MV-4-11 (cell line): Measurements from ENCODE around the gene CFAP299.

Experiments used
- DNase-seq: peaks from one replicate; lab custom pipeline; 2025; lab: John Stamatoyannopoulos, UW

Gene CFAP299

DNA sequence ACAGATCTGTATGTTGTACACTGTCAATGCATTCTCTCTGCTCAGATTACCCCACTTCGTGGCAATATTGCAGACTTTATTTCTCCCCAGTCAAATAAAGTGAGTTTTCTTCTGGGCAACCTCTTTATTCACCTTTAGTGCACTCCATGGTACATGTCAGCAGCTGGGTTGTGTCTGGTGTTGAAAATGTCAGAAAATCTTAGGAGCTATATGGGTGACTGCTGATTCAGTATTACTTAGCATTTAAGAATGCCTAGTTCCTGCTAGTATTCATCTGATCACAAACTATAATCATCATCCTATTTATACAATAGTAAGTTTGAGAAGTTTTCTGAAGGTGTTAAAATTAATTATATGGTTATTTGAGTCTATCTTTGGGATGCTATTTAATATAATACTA lies 112.5 kb downstream of the CFAP299 start:
- no peak for DNase-seq

DNA sequence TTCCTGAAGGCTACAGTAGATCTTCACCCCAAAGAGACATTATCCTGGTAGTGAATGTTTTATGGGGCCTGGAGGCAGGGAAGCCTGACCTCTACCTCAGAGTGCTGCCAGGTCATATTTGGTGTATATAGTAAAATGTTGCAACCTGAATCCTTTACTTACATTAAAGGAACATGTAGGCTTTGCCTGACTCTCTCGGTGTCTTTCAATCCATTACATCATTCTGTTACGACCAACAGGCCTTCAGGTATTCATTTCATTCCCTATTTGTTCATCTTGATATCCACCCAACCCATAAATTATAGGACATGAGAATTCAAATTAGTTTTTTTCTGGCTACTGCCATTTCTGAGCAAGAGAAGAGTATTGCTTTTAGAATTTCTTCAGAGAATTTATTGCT lies 116.5 kb downstream of the CFAP299 start:
- DNase-seq: no peak

DNA sequence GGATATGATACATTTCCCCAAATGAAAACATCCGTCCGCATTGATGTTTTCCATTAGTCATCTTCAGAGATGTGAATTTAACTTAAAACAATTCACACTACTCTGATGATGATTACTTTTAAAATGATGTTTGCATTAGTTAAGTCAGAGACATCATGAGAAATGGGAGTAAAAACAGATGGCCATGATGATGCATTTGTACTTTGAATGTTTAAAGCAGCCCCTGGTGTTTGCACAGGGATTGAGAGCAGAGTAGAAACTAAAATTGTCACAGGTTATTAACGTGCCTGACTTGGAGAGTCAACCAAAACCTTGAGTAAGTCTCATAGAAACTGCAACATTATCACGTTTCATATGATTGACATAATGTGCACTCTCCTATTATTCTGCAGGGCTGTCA lies 117.2 kb downstream of the CFAP299 start:
- no peak for DNase-seq

DNA sequence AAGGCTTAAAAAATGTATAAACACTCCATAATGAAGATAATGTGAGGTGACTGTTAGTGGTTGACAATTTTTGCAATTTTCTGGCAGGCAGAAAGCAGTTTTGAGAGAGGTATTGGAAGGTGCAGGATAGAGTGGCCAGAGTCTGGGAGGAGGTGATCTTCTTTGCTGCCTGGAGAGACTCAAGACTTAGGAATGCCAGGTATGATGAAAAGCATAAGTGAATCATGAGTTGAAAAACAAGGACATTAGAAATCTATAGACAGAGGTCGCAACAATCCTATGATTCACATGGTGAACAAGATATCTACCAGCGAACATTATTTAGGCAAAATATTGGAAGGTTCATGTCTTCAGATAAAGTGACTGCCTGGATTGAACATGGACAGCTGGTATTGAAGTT lies 118.5 kb downstream of the CFAP299 start:
- no peak for DNase-seq

DNA sequence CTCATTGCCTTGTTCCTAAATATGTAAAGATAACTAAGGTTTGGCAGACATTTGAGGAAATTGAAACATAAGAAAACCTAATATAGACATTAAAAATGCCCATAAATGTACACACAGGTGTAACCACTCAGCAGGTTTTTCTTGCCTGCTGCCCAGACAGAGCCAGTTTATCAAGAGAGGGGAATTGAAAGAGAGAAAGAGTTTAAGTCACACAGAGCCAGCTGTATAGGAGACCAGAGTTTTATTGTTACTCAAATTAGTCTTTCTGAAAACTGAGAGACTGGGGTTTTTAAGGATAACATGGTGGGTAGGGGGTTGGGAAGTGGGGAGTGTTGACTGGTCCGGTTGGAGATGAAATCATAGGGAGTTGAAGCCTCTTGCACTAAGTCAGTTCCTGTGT lies 119.0 kb downstream of the CFAP299 start:
- no peak for DNase-seq

DNA sequence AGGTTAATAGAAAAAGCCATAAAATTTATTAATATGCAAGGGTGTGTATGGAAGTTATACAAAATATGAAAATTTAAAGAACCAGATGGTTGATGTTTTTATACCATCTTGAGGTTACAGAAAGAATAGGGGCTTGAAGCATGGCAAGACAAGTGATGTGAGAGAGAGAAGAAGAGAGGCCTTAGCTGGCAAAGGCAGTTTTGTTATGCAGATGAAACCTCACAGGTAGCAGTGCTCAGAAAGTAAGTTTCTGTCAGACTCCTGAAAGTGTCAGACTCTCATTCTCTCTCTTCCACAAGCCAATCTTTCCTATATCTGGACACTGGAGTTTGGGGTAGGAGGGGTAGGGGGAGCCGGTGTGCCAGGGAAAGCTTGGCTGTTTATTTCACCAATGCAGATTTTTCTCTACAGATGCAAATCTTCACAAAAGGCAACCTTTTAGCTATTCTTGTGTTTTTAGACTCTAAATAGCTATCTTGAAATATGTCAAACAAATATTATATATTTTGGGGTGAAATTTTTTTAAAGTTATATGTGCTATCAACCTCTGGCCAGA lies 124.5 kb downstream of the CFAP299 start:
- DNase-seq: no peak

DNA sequence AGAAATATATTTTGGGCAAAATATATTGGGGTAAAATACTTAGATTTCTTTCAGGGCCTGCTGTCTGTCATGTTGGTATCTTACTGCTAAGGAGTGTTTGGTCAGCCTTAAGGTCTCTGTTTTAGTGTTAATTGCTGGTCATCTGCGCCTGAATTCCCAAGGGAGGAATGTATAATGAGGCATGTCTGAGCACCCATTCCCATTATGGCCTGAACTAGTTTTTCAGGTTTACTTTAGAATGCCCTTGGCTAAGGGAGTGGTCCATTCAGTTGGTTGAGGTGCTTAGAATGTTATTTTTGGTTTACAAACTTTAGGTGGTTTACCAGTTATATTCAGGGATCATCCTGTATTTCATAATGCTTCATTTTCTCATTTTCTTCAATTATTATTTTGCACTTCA lies 125.9 kb downstream of the CFAP299 start:
- DNase-seq: no peak

DNA sequence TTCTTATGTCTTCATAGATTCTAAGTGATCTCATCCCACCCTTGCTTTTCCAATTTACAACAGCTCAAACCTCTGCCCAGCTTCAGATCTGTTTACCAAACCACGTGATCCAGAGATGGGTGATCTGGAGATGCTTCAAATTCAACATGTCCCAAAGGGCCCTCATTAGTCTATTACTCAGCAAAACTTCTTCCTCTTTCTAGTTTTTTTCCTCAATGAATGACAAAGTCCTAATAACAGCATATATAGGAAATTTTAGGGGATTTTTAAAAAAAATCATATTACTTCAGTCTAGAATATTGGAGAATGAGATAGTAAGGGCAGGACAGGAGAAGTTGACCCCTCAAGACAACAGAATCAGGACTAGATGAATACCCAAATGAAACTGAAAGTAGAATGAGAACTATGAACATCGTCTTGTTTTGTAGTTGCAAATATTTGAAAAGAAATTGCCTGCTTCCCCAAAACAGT lies 127.1 kb downstream of the CFAP299 start:
- no peak for DNase-seq

DNA sequence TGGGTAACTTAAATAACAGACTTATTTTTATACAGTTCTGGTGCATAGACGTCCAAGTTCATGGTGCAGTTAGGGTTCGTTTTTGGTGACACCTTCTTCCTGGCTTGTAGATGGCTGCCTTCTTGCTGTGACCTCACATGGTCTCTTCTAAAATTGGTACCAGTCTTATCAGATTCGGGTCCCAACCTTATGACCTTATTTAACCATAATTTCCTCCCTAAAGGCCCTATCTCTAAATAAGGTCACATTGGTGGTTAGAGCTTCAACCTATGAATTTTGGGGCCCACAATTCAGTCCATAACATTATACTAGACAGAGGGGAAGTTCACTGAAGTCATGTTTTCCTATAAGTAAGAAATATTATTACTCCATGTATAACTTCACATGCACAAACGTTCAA lies 128.0 kb downstream of the CFAP299 start:
- no peak for DNase-seq

DNA sequence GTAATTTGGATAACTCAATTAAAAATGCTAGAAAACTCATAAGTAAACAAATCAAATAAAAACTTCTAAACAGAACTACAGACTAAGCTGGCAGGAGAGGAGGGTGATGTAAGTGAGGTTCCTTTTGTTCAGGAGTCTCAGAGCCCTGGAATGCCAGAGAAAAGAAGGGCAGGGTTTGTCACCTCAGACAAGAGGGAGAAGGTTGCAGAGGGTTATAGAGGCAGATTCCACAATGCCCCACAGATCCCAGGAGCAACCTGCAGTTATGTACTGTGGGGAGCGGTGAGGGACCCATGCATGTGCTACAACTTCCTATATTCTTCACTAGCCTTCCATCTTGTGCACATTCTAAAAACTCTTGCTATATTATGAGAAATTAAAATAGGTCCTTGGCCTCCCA lies 129.7 kb downstream of the CFAP299 start:
- DNase-seq: no peak

DNA sequence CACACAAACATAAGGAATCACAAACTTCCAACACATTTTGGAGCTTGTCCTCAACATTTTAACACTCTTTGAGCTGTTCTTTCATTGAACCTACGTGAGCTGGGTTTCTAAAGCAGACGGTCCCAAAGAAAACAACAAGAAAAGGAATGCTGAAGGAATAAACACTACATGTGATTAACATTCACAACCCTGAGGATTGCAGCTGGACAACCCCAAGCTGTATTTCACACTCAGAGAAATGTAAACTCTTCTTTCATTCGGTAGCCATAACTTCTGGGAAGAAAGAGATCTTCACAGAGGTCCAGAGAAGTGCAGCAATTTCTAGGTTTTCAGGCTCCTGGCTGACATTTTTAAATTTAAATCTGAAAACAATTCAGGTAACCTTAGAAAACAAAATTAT lies 130.2 kb downstream of the CFAP299 start:
- DNase-seq: no peak

DNA sequence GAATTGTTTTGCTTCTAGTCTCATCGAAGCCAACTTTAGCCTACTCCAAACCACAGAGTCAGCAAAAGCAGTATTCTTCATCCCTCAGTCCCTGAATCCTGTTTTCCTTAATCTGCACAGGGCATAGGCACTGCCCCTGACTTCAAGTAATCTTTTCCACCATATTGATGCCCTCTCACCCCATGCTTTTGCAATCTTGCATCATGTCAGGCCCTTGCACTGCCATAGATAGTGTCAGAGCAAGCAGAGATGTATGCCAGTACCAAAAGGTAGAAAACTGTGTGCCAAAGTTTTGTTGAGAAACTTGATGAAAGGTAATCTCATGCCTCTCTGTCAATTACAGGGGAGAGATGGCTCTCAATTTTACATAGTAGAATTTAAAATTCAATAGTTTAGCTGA lies 131.1 kb downstream of the CFAP299 start:
- DNase-seq: no peak

DNA sequence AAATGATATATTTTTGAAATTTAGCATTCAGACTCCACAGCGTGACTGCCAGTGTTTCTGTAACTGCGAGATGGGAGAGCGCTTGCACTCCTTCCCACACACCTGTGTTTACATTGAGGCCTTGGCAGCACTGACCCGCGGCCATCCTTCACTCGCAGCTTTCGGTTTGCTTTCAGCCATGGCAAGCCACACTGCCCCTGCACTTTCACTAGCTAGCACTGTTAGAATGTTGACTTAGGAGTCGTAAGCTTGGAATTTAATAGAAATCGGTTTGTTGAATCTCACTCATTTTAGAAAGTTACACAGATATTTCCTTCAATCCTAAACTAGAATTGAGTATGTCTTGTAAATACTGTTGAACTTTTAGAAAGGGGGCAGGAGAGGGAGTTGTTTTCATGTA lies 136.2 kb downstream of the CFAP299 start:
- no peak for DNase-seq

DNA sequence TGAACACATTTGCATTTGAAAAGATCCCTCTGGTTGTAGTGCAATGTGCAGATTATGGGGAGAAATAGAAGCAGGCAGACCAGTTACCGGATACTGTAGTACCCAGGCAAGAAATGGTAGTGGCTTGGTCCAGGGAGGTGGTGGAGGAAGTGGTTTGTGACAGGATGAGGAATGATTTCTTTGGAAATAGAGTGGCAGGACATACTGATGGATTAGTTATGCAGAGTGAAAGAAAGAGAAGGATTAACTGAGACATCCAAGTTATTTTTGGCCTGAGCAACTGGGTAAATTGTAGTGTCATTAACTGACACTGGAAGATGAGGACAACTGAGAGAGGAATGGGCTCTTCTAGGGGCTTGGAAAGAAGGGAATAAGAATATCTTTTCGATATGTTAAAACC lies 139.7 kb downstream of the CFAP299 start:
- no peak for DNase-seq

DNA sequence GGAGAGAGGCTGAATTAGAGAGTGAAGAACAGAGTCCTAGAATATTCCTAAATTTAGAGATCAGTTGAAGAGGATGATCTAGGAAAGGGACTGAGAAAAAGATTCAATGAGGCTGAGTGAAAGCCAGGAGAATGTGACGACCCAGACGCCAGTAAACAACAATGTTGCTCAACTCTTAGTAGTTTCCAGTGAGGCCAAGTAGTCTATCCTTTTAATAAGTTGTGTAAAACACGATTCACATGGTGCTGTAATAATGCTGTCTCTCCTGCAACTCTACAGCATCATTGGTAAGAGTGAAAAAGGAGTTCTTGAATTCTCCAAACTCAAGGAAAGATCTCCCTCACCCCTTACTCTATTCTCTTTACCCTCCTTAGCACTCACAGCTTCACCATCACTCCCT lies 140.3 kb downstream of the CFAP299 start:
- no peak for DNase-seq

DNA sequence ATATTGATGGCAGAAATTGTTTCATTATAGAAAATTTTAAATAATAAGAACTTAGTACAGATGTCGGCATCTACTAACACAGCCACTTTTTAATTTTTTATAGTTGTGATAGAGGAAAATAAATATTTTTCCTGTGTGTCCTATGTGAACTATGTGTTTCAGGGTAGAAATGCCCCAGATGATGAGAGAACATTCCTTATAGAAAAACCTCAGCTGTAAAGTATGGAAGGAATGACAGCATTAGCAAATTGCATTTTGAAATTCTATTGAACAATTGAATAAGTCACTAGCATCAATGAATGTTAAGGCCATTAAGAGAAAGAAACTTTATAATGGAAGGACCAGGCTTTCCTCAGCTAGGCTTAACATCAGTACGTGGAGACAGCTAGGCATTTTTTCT lies 149.2 kb downstream of the CFAP299 start:
- DNase-seq: no peak

DNA sequence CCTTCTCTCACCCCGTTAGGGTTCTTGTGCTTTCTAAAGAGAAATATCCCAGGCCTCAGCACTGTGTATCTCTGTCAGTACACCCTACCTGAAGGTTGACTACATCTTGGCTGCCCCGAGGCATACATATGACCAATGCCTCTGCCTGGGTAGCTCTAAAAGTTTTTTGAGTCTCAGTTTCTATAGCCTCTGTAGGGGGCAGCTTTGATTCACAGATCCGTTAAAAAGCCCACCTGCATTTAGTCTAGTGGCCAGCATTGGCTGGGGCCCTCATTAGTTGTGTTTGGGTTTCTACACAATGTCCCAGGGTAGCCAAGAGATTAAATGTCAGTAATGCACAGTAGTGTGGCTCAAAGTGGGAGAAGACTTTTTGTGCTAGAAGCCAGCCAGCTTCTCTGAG lies 151.1 kb downstream of the CFAP299 start:
- DNase-seq: no peak

DNA sequence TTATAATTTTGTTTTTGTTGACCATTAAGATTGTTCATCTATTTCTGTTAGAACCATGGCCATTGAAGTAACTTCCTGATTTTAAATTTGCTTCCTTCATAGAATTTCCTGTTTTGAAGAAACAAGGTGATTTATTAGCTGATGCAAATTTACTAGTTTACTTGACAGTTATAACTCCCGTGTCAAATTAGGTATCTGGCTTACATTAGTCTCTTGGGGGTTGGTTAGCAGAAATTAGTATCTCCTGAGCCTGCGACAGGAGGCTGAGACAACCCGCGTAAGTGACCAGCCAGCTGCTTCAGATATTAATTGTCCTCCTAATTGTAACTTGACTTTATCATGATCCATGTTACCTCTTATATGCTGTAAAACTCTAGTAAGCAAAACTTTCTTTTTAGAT lies 154.3 kb downstream of the CFAP299 start:
- DNase-seq: no peak

DNA sequence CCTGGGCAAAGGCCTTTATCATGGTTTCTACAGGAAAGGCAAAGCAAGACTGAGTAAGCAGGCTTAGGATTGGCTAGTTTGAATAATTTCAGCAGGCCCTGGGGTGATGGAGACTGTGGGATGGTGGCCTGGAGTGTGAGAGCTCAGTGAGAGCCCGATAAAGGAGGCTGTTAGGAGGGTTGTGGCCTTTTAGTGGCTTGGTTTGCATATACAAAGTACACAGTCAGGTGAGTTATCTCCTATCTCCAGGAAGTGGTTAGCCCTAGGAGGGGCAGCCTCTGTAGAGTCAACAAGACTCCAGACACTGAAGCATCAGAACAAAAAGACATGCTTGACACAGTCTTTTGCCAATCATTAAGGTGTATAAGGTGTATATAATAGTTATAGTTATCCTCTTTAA lies 157.2 kb downstream of the CFAP299 start:
- DNase-seq: no peak

DNA sequence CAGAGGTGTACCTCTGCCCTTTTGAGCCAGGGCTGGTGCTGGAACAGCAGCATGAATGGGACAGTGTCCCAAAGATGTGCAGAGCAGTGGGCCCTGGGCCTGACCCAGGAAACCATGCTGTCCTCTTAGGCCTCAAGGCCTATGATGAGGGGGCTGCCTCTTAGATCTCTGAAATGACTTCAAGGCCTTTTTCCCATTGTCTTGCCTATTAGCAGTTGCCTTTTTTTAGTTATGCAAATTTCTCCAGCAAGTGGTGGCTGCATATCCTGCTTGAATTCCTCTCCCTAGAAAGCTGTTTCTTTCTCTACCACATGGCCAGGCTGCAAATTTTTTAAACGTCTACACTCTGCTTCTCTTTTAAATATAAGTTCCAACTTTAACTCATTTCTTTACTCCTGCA lies 160.3 kb downstream of the CFAP299 start:
- DNase-seq: no peak

DNA sequence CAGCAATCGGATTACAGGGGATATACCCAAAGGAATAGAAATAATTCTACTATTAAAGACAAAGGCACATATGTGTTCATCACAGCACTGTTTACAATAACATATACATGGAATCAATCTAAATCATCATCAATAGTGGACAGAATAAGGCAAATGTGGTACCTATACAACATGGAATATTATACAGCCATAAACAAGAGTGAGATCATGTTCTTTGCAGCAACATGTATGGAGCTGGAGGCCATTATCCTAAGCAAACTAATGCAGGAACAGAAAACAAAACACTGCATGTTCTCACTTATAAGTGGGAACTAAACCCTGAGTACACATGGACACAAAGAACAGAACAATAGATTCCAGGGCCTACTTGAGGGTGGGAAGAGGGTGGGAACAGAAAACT lies 163.2 kb downstream of the CFAP299 start:
- no peak for DNase-seq

DNA sequence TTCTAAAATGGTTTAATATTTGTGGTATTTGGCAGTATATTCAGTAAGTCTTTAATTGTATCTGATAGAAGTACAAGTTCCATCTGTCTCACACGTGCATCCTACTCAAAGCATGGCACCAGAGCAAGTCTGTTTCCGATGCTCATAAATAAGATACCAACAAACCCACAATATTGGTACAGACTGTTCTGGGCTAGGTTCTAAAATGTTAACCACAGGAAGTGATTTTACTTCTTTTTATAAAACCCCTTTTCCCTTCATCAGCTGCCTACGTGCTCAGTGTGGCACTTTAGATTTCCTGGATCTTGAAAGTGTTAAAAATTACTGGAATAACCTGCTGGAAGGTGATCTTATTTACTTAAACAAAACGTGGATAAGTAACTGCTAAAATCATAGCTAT lies 165.1 kb downstream of the CFAP299 start:
- DNase-seq: peak; percentile 1

DNA sequence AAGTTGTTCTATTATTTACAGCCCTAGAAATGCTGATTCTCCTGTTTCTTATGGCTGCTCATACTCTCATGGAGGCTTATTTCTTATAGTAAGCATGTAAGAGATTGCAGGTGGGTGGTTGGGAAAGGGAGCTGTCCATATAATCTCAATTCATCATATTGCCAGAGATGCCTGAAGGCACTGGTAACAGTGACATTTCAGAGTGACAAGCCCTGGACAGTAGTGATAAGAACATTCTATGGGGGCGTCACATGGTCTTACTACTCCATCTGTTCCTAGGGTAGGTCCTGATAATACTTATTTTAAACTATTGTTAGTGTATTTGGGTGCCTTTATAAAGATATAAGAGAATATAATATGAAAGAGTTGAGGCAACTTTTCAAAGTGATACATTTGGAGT lies 171.5 kb downstream of the CFAP299 start:
- DNase-seq: no peak

DNA sequence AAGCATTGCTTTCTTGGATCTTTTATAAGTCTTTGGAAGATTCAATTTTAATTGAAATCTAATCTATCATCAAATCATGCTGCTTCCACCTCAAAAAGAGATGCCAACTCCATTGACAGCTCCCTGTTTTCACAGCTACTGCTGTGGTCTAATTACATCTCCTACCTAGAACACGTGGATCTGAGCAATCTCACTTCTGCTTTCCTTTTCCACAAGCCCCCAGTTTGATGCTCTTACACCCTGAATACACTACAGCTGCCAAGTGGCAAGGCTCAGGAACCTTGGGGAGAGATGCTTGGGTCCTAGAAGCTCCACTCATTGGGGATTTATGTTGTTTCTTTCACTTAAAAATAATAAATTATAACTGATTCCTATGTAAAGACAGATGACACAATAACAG lies 172.0 kb downstream of the CFAP299 start:
- peak; percentile 0 for DNase-seq

DNA sequence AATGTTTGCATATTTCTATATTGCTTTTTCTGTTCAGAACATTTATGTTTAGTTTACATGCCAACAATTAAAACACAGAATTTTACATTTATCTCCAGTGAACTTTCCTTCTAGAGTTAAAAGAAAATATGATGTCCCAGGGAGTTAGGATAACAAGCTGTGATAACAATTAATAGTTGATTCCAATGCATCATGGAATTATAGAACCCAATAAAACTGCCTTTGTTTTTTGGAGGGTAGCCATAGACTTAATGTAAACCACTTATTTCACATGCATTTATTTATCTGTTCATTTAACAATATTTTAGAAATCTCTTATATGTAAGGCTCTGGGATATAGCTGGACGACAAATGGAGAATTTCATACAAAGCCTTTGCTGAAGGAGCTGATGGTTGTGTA lies 180.0 kb downstream of the CFAP299 start:
- DNase-seq: no peak
